CD4-positive, alpha-beta T cell (primary cell): ENCODE data around the gene ENTPD2. TPM values are rescaled to one million over a fixed set of nuclear protein-coding genes. Genes with fewer than 3 reads are reported as not detected.
A peak's percentile ranks its signal among the peaks of the same experiment; 100 is the strongest.

ENCODE experiments used
- ATAC-seq: fragments of 200-7000 bp; cut with Tn5 transposase; one replicate; pipeline ENCODE4 v1.10.0; 2022; ENCODE audit warnings: mild to moderate bottlenecking; ENCODE audit not compliant: poor library complexity
- CTCF ChIA-PET: fragments of 350-600 bp; sonication (Branson Sonifier 250); formaldehyde crosslinking; loops from one replicate; lab custom pipeline; 2021; ENCODE audit warnings: antibody characterized with exemption, inconsistent platforms; lab: Charles Lee
- POLR2A ChIA-PET: fragments of 350-600 bp; sonication (Branson Sonifier 250); formaldehyde crosslinking; loops from one replicate; lab custom pipeline; 2021; ENCODE audit warnings: antibody characterized with exemption, inconsistent platforms; lab: Charles Lee
- DNase-seq, 14 experiments: peaks; one replicate each; pipeline ENCODE4 v3.0.0-alpha.2; 2013 to 2020; ENCODE audit warnings: mixed read lengths in 2 of 14
- H3K27ac ChIP-seq, 2 donors: one replicate each; pipeline versions ENCODE4 v1.5.1 to v1.7.0; 2013; ENCODE audit warnings: low read length in 2 of 2, low read depth in 1 of 2, mild to moderate bottlenecking in 1 of 2
- H3K27me3 ChIP-seq, 2 experiments: 1 replicate in 1 of 2; 2 replicates in 1 of 2; pipeline versions ENCODE4 v1.6.1 to v1.7.0; 2013; ENCODE audit warnings: low read length in 2 of 2, control low read depth in 1 of 2, mild to moderate bottlenecking in 1 of 2, moderate library complexity in 1 of 2; ENCODE audit not compliant: insufficient read depth in 2 of 2, control insufficient read depth in 1 of 2
- H3K36me3 ChIP-seq: one replicate; pipeline ENCODE4 v1.6.1; 2013; ENCODE audit warnings: low read length, control low read depth; ENCODE audit not compliant: insufficient read depth
- H3K4me1 ChIP-seq: one replicate; pipeline ENCODE4 v1.6.1; 2013; ENCODE audit warnings: low read length, control low read depth; ENCODE audit not compliant: insufficient read depth
- H3K4me3 ChIP-seq: one replicate; pipeline ENCODE4 v1.5.1; 2013; ENCODE audit warnings: mild to moderate bottlenecking, low read length, moderate library complexity
- H3K9me3 ChIP-seq, 2 experiments: 1 replicate in 1 of 2; 2 replicates in 1 of 2; pipeline versions ENCODE4 v1.6.1 to v1.7.0; 2013; ENCODE audit warnings: low read length in 2 of 2, mild to moderate bottlenecking in 2 of 2, control low read depth in 1 of 2, moderate library complexity in 1 of 2; ENCODE audit not compliant: control insufficient read depth in 1 of 2, insufficient read depth in 1 of 2
- H3K27ac Mint-ChIP-seq: one replicate; pipeline ENCODE4 v1.8.0; 2020; ENCODE audit warnings: mixed read lengths
- H3K27me3 Mint-ChIP-seq: one replicate; pipeline ENCODE4 v1.8.0; 2021; ENCODE audit warnings: mixed read lengths
- H3K36me3 Mint-ChIP-seq: one replicate; pipeline ENCODE4 v1.8.0; 2021; ENCODE audit warnings: low read depth, mixed read lengths
- H3K4me1 Mint-ChIP-seq: one replicate; pipeline ENCODE4 v1.8.0; 2021; ENCODE audit warnings: low read depth, mixed read lengths
- H3K4me3 Mint-ChIP-seq: one replicate; pipeline ENCODE4 v1.8.0; 2020; ENCODE audit warnings: mild to moderate bottlenecking, mixed read lengths
- H3K9me3 Mint-ChIP-seq: one replicate; pipeline ENCODE4 v1.8.0; 2020; ENCODE audit warnings: mixed read lengths
- CTCF ChIP-seq: fragments of 200-600 bp; IDR thresholded peaks from one replicate; pipeline ENCODE4 v1.8.0; 2022; ENCODE audit warnings: antibody characterized with exemption, mild to moderate bottlenecking
- intact Hi-C, 2 experiments: fragments of 100-400 bp; cut with DNase I in 1 of 2; cut with micrococcal nuclease in 1 of 2; formaldehyde crosslinking; loops; one replicate each; pipeline versions ENCODE4 v1.15.1 to v1.9.0; 2023 to 2025; cut with DNase I, micrococcal nuclease
- total RNA-seq, 174 experiments: library from RNA in 2 of 174; stranded (reverse) in 2 of 174; gene quantifications; one replicate each; pipeline ENCODE4 v1.2.3 and lab custom pipeline; 2021 to 2026

ENTPD2 gene
- total RNA-seq, 2 experiments from 2014 or later, result not detected

- Mint-ChIP-seq H3K9me3 (no peaks in the 10 kb centered on the region), H3K36me3 (peaks cover 4% of the 10 kb centered on the region), H3K4me3 (peak overlapping the region; percentile 70), H3K27me3 (no peaks in the 10 kb centered on the region), H3K27ac (no peak overlapping the region), H3K4me1 (peaks cover 3% of the 10 kb centered on the region)
- Histone ChIP-seq H3K4me1 (peaks cover 18% of the 10 kb centered on the region), H3K27me3 (no peaks in the 10 kb centered on the region), H3K9me3 (no peaks in the 10 kb centered on the region), H3K27ac (no peak overlapping the region), H3K4me3 (no peak overlapping the region), H3K36me3 (peaks cover 10% of the 10 kb centered on the region)
- DNase-seq (no peak), ATAC-seq (no peak)
- no peak for TF ChIP-seq CTCF
- POLR2A ChIA-PET, result no interaction called here
- intact Hi-C loops, result no loop called here
- CTCF ChIA-PET, result interaction anchor here (1.2 kb wide), 1 partner anchor 12 kb away, joined by 3 read pairs; no protein-coding TSS in a partner anchor
Observed at GRCh38 chr9:137079401-137079787, 25.5 kb upstream of the ENTPD2 start.

GRCh38 chr9:137078701-137079400, 25.0 kb upstream of the ENTPD2 start:
- ChIA-PET POLR2A (interaction anchor here (1.1 to 2.7 kb wide), 2 partner anchors 8 to 11 kb away, joined by 4 to 24 read pairs; partner anchors contain the start of gene MAN1B1), CTCF (interaction anchor here (1.2 kb wide), 1 partner anchor 11 kb away, joined by 3 read pairs; no protein-coding TSS in a partner anchor)
- H3K36me3 Mint-ChIP-seq, result peaks cover 4% of the 10 kb centered on the region
- Histone ChIP-seq H3K27me3 (no peaks in the 10 kb centered on the region), H3K4me3 (no peak overlapping the region), H3K4me1 (peaks cover 18% of the 10 kb centered on the region), H3K27ac (no peak overlapping the region), H3K36me3 (peaks cover 10% of the 10 kb centered on the region), H3K9me3 (no peaks in the 10 kb centered on the region)
- DNase-seq (peak in 1 of 14 experiments; percentile 41), ATAC-seq (no peak)
- TF ChIP-seq CTCF, result no peak
- no peaks in the 10 kb centered on the region for H3K9me3 Mint-ChIP-seq
- H3K4me1 Mint-ChIP-seq, result peaks cover 3% of the 10 kb centered on the region
- H3K4me3 Mint-ChIP-seq, result peak overlapping the region; percentile 62
- intact Hi-C loops, result no loop called here
- no peaks in the 10 kb centered on the region for H3K27me3 Mint-ChIP-seq
- H3K27ac Mint-ChIP-seq, result no peak overlapping the region

- H3K4me3 Mint-ChIP-seq, result peak overlapping the region; percentile 77
- POLR2A ChIA-PET, result interaction anchor here (1.1 to 2.7 kb wide), 5 partner anchors 8 to 287 kb away, joined by 3 to 24 read pairs (median 4); partner anchors contain the start of genes MAN1B1 and TMEM141
Observed at GRCh38 chr9:137077758-137078693, 24.2 kb upstream of the ENTPD2 start.

More at GRCh38 chr9:137077758-137078693, 24.2 kb upstream of the ENTPD2 start:
- H3K27ac Mint-ChIP-seq, result no peak overlapping the region
- H3K36me3 Mint-ChIP-seq, result peaks cover 4% of the 10 kb centered on the region
- Histone ChIP-seq H3K4me1 (peaks cover 18% of the 10 kb centered on the region), H3K4me3 (peak overlapping the region; percentile 64), H3K27me3 (no peaks in the 10 kb centered on the region), H3K27ac (no peak overlapping the region), H3K36me3 (peaks cover 10% of the 10 kb centered on the region), H3K9me3 (no peaks in the 10 kb centered on the region)
- intact Hi-C loops, result no loop called here
- DNase-seq, result peak in 8 of 14 experiments; percentile 17 to 67 (median 48)
- H3K27me3 Mint-ChIP-seq, result no peaks in the 10 kb centered on the region
- no peaks in the 10 kb centered on the region for H3K9me3 Mint-ChIP-seq
- ATAC-seq, result peak; percentile 54
- CTCF ChIA-PET, result interaction anchor here (0.9 to 1.6 kb wide), 4 partner anchors 9 to 49 kb away, joined by 4 to 7 read pairs (median 5); partner anchors contain the start of gene MAN1B1
- no peak for TF ChIP-seq CTCF
- peaks cover 3% of the 10 kb centered on the region for H3K4me1 Mint-ChIP-seq
